ENCODE data around the gene OSGIN1.

DNA sequence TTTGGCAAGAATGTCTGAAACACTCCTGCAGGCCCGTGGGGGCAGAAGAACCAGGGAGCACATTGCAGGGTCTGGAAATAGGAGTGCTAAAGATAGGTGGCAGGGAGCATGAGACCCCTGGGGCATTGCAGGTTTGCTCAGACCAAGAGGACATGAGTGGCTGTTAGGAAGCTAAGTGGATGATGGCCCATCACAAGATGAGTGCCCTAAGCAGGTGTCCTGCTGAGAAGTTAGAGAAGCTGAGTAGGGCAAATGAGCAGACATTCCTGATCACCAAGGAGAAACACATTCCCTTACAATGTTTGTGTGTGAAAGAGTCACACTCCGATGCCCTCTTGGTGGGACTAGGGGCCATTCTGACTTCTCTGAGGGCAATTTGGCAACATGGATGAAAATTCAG lies 44.2 kb upstream of the OSGIN1 start:
- TF ChIP-seq, protein P1, sequence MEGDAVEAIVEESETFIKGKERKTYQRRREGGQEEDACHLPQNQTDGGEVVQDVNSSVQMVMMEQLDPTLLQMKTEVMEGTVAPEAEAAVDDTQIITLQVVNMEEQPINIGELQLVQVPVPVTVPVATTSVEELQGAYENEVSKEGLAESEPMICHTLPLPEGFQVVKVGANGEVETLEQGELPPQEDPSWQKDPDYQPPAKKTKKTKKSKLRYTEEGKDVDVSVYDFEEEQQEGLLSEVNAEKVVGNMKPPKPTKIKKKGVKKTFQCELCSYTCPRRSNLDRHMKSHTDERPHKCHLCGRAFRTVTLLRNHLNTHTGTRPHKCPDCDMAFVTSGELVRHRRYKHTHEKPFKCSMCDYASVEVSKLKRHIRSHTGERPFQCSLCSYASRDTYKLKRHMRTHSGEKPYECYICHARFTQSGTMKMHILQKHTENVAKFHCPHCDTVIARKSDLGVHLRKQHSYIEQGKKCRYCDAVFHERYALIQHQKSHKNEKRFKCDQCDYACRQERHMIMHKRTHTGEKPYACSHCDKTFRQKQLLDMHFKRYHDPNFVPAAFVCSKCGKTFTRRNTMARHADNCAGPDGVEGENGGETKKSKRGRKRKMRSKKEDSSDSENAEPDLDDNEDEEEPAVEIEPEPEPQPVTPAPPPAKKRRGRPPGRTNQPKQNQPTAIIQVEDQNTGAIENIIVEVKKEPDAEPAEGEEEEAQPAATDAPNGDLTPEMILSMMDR (IDR thresholded peaks at IDR 0.05): no peak
- TF ChIP-seq POLR2A (IDR thresholded peaks at IDR 0.05): no peak

Measured in Peyer's patch (tissue), 4 donors.